ENCODE data around the gene PIK3C3. TPM values are rescaled to one million over a fixed set of nuclear protein-coding genes. Genes with fewer than 3 reads are reported as not detected.

The PIK3C3 gene
- polyA plus RNA-seq, 1 donor from 2014 or later: 42.9 TPM

GRCh38 chr18:42004653-42005052 is 49.6 kb downstream of the PIK3C3 start:
- Histone ChIP-seq H3K9ac (ENCODE audit: low read length) (no peak overlapping the region), H3K9me2 (ENCODE audit: insufficient read depth, low read length) (no peaks in the 10 kb centered on the region), H3K79me2 (replicated peaks; ENCODE audit: insufficient read depth, low read length) (no peaks in the 10 kb centered on the region), H3K9me3 (ENCODE audit: low read length) (no peaks in the 10 kb centered on the region), H3K27me3 (ENCODE audit: insufficient read depth, low read depth, low read length) (no peaks in the 10 kb centered on the region), H3K4me2 (ENCODE audit: low read length) (no peak overlapping the region), H4K20me1 (ENCODE audit: insufficient read depth) (no peaks in the 10 kb centered on the region), H3F3A (ENCODE audit: insufficient read depth, low read length, poor library complexity, severe bottlenecking) (no peaks in the 10 kb centered on the region), H2AFZ (ENCODE audit: low read depth, low read length) (no peak overlapping the region), H3K4me3 (ENCODE audit: low read length) (no peak overlapping the region), H3K27ac (ENCODE audit: low read length) (no peak overlapping the region), H3K36me3 (ENCODE audit: insufficient read depth, low read length) (no peaks in the 10 kb centered on the region)
- TF ChIP-seq TAF1 (IDR thresholded peaks at IDR 0.05; ENCODE audit: low read depth) (no peak), MXI1 (conservative IDR thresholded peaks at IDR 0.05; ENCODE audit: poor library complexity, severe bottlenecking) (no peak), REST (IDR thresholded peaks at IDR 0.05; ENCODE audit: borderline replicate concordance) (no peak), EZH2 (IDR thresholded peaks at IDR 0.05; ENCODE audit: borderline replicate concordance, insufficient read depth, low read length, poor library complexity, severe bottlenecking) (no peak), POLR2AphosphoS5 (IDR thresholded peaks at IDR 0.05) (no peak), RAD21 (conservative IDR thresholded peaks at IDR 0.05) (no peak), EP300 (conservative IDR thresholded peaks at IDR 0.05; ENCODE audit: poor library complexity, severe bottlenecking) (no peak), CTCF (IDR thresholded peaks at IDR 0.05; ENCODE audit: poor library complexity, severe bottlenecking) (no peak), SMC3 (conservative IDR thresholded peaks at IDR 0.05; ENCODE audit: poor library complexity) (no peak)

- H3K9me2 ChIP-seq (ENCODE audit: insufficient read depth, low read length): no peaks in the 10 kb centered on the region
- H3K4me3 ChIP-seq (ENCODE audit: low read length): no peak overlapping the region
Observed at GRCh38 chr18:42005782-42006181, 50.7 kb downstream of the PIK3C3 start.

More at GRCh38 chr18:42005782-42006181, 50.7 kb downstream of the PIK3C3 start:
- no peak overlapping the region for H2AFZ ChIP-seq (ENCODE audit: low read depth, low read length)
- no peak overlapping the region for H3K4me2 ChIP-seq (ENCODE audit: low read length)
- H3K9ac ChIP-seq (ENCODE audit: low read length): no peak overlapping the region
- no peaks in the 10 kb centered on the region for H3K79me2 ChIP-seq (replicated peaks; ENCODE audit: insufficient read depth, low read length)
- no peak overlapping the region for H3K27ac ChIP-seq (ENCODE audit: low read length)
- H3K9me3 ChIP-seq (ENCODE audit: low read length): no peaks in the 10 kb centered on the region
- no peaks in the 10 kb centered on the region for H3F3A ChIP-seq (ENCODE audit: insufficient read depth, low read length, poor library complexity, severe bottlenecking)
- TF ChIP-seq REST (IDR thresholded peaks at IDR 0.05; ENCODE audit: borderline replicate concordance) (no peak), MXI1 (conservative IDR thresholded peaks at IDR 0.05; ENCODE audit: poor library complexity, severe bottlenecking) (no peak), CTCF (IDR thresholded peaks at IDR 0.05; ENCODE audit: poor library complexity, severe bottlenecking) (no peak), EP300 (conservative IDR thresholded peaks at IDR 0.05; ENCODE audit: poor library complexity, severe bottlenecking) (no peak), EZH2 (IDR thresholded peaks at IDR 0.05; ENCODE audit: borderline replicate concordance, insufficient read depth, low read length, poor library complexity, severe bottlenecking) (no peak), TAF1 (IDR thresholded peaks at IDR 0.05; ENCODE audit: low read depth) (no peak), RAD21 (conservative IDR thresholded peaks at IDR 0.05) (no peak), SMC3 (conservative IDR thresholded peaks at IDR 0.05; ENCODE audit: poor library complexity) (no peak), POLR2AphosphoS5 (IDR thresholded peaks at IDR 0.05) (no peak)
- no peaks in the 10 kb centered on the region for H3K36me3 ChIP-seq (ENCODE audit: insufficient read depth, low read length)
- no peaks in the 10 kb centered on the region for H4K20me1 ChIP-seq (ENCODE audit: insufficient read depth)
- no peaks in the 10 kb centered on the region for H3K27me3 ChIP-seq (ENCODE audit: insufficient read depth, low read depth, low read length)

Measured in neural cell (in vitro differentiated cells).